Dendritic cell treated with granulocyte-macrophage colony-stimulating factor and Interleukin-4, amounts not matched to agents 40 ng/mL and 50 ng/mL, for 4 days (primary cell): Measurements from ENCODE around the gene NEDD4L.

Source experiments
- H3K27ac Mint-ChIP-seq: one replicate; pipeline ENCODE4 v1.8.0; 2022; ENCODE audit warnings: mild to moderate bottlenecking, mixed read lengths
- H3K27me3 Mint-ChIP-seq: one replicate; pipeline ENCODE4 v1.8.0; 2022; ENCODE audit warnings: mild to moderate bottlenecking, mixed read lengths
- H3K36me3 Mint-ChIP-seq: one replicate; pipeline ENCODE4 v1.8.0; 2022; ENCODE audit warnings: low read depth, mixed read lengths
- H3K4me1 Mint-ChIP-seq: one replicate; pipeline ENCODE4 v1.8.0; 2022; ENCODE audit warnings: low read depth, mixed read lengths
- H3K4me3 Mint-ChIP-seq: one replicate; pipeline ENCODE4 v1.8.0; 2022; ENCODE audit warnings: mild to moderate bottlenecking, moderate library complexity, mixed read lengths
- H3K9me3 Mint-ChIP-seq: one replicate; pipeline ENCODE4 v1.8.0; 2022; ENCODE audit warnings: mixed read lengths
- intact Hi-C: fragments of 100-400 bp; cut with micrococcal nuclease; formaldehyde crosslinking; loops from one replicate; pipeline ENCODE4 v1.15.0; 2022

Gene NEDD4L

DNA sequence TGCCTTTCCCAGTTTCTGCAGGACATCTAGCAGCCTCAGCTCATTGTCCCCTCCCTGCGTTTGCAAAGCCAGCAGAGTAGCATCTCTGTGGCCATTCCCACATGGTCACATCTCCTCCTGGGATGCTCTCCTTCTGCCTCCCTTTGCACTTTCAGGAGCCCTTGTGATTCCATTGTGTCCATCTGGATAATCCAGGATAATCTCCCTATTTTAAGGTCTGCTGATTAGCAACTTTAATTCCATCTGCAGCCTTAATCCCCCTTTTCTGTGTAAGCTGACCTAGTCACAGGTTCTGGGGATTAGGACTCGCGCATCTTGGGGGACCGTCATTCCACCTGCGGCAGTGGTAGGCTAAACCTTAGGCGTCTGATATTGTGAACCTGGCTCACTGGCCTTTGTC, 70.7 kb downstream of the NEDD4L start:
- no peaks in the 10 kb centered on the region for H3K9me3 Mint-ChIP-seq
- intact Hi-C loops, result no loop called here
- no peaks in the 10 kb centered on the region for H3K4me1 Mint-ChIP-seq
- H3K27me3 Mint-ChIP-seq, result peaks cover 11% of the 10 kb centered on the region
- no peaks in the 10 kb centered on the region for H3K36me3 Mint-ChIP-seq
- H3K27ac Mint-ChIP-seq, result no peak overlapping the region
- no peak overlapping the region for H3K4me3 Mint-ChIP-seq

DNA sequence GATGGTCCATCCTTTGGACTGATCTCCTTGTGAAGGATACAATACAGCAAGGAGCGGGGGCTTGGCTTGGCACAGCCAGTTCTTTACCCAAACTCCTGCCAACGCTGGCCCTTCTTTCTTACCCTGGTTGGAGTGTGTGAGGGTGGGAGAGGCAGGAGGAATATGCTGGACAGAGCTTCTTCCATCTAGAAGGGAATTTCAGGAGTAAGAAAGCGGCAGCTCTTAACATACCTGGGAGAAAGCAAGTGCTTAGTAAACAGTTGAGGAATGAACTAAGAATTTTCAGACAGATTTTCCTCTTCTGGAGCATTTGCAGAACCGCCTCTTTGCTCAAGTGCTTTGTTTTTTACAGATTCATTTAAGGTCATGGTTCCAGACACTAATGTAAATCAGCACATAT, 72.8 kb downstream of the NEDD4L start:
- intact Hi-C loops, result no loop called here
- no peak overlapping the region for H3K27ac Mint-ChIP-seq
- H3K9me3 Mint-ChIP-seq, result no peaks in the 10 kb centered on the region
- H3K36me3 Mint-ChIP-seq, result no peaks in the 10 kb centered on the region
- peaks cover 10% of the 10 kb centered on the region for H3K27me3 Mint-ChIP-seq
- H3K4me3 Mint-ChIP-seq, result no peak overlapping the region
- no peaks in the 10 kb centered on the region for H3K4me1 Mint-ChIP-seq

DNA sequence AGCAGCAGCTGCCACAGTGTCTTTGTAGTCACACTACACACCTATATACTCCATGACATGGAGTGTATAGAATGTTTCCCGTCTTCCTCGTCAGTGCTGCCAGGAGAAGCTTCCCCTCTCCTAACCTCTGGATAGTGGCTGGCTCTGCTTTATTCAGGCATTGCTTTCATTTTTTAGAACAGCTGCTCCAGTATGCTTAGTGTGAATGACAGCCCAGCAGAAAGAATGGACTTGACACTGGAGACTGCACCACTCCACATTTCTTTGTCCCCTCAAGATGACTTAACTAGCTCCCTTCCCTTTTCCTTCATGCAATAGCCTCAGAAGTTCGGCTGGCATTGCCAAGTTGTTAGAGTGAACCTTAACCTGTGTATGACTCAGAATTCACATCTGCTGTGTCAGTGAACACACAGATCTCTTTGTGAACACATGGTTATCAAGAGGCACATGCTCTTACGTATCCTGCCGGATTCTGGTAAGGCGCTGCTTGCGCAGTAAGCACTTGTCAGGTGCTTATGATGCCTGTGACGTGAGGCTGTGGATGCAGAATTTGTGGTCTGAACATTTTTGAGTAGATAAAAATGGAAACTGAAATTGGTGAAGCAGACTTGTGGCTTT, 73.9 kb downstream of the NEDD4L start:
- Mint-ChIP-seq H3K4me1 (no peaks in the 10 kb centered on the region), H3K27ac (no peak overlapping the region), H3K9me3 (no peaks in the 10 kb centered on the region), H3K27me3 (peaks cover 10% of the 10 kb centered on the region), H3K36me3 (no peaks in the 10 kb centered on the region), H3K4me3 (no peak overlapping the region)
- intact Hi-C loops, result no loop called here

DNA sequence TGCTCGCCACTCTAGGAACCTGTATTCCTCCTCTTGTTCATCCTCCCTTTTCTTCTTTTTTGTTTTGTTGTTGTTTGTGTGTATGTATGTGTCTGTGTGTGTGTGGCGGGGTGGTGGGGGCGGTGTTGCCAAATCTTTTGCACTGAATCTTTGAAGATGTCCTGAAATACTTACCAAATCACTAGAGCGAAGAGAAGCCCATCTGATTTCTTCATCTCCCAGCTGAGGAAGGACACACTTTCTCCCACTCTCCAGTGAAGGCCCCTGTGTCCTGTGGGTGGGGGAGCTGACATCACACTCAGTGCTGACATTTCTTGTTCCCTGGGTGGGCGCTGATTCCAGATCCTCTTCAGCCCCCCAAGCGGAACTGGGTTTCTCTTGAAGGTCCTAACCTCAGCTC, 74.5 kb downstream of the NEDD4L start:
- Mint-ChIP-seq H3K4me1 (no peaks in the 10 kb centered on the region), H3K36me3 (no peaks in the 10 kb centered on the region), H3K9me3 (no peaks in the 10 kb centered on the region), H3K27ac (no peak overlapping the region), H3K4me3 (no peak overlapping the region), H3K27me3 (peaks cover 10% of the 10 kb centered on the region)
- intact Hi-C loops, result no loop called here

DNA sequence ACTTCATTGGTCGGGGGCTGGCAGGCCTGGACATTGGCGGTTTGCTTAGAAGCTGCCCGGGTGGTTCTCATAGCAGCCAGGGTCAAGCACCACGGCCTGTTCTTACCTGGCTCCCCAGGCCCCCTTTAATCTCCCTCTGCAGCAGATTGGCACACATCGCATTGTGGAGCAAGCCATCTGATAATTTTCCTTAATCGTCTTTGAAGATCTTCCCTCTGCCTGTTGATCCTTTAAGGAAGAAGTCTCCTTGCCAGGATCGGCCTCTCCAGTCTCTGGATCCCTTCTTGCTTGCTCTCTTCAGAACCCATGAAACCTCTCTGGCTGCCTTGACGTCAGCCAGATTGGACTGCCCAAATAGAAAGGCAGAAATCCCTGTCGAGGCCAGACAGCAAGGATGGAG, 75.8 kb downstream of the NEDD4L start:
- Mint-ChIP-seq H3K9me3 (no peaks in the 10 kb centered on the region), H3K4me3 (no peak overlapping the region), H3K4me1 (no peaks in the 10 kb centered on the region), H3K36me3 (no peaks in the 10 kb centered on the region), H3K27ac (no peak overlapping the region), H3K27me3 (peaks cover 10% of the 10 kb centered on the region)
- intact Hi-C loops, result loop anchor here (5.0 kb wide), 1 partner anchor 158 kb away; no protein-coding TSS in a partner anchor

DNA sequence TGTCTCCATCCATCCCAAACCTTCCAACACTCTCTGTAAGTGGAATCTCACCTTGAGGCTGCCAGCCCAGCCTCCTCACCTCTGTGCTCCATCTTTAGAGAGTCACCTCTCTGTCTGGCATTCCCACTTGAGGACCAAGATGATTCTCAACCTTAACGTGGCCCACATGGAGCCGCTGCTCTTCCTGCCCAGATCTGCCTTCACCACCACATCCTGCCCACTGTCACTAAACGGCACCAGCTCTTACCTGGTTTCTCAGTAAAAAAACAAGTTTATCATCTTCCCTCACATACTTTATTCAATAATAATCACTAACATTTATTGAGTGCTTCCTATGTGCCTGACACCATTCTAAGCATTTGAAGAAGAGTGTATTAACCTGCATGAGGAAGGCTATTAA, 80.4 kb downstream of the NEDD4L start:
- Mint-ChIP-seq H3K4me1 (no peaks in the 10 kb centered on the region), H3K27ac (no peak overlapping the region), H3K4me3 (no peak overlapping the region), H3K36me3 (no peaks in the 10 kb centered on the region), H3K9me3 (no peaks in the 10 kb centered on the region), H3K27me3 (peaks cover 1% of the 10 kb centered on the region)
- intact Hi-C loops, result loop anchor here (5.0 kb wide), 1 partner anchor 162 kb away; no protein-coding TSS in a partner anchor

DNA sequence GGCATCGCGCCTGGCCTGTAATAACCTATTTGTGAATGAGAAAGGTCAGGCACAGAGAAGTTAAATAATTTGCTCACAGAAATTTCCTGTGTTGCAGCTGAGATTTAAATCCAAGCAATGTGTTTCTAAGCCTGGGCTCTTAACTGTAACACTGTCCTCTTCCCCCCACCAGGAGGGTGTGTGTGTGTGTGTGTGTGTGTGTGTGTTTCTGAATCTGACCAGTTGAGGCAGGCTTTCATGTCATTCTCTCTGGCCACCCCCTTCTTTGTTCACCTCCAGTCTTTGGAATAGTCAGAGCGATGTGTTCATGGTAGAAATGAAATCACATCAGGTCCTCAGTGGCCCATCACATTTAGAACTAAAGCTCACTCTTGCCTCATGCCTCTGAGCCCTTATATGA, 81.2 kb downstream of the NEDD4L start:
- H3K27me3 Mint-ChIP-seq, result peaks cover 1% of the 10 kb centered on the region
- no peak overlapping the region for H3K4me3 Mint-ChIP-seq
- H3K27ac Mint-ChIP-seq, result no peak overlapping the region
- no peaks in the 10 kb centered on the region for H3K9me3 Mint-ChIP-seq
- H3K4me1 Mint-ChIP-seq, result no peaks in the 10 kb centered on the region
- no peaks in the 10 kb centered on the region for H3K36me3 Mint-ChIP-seq
- intact Hi-C loops, result no loop called here

DNA sequence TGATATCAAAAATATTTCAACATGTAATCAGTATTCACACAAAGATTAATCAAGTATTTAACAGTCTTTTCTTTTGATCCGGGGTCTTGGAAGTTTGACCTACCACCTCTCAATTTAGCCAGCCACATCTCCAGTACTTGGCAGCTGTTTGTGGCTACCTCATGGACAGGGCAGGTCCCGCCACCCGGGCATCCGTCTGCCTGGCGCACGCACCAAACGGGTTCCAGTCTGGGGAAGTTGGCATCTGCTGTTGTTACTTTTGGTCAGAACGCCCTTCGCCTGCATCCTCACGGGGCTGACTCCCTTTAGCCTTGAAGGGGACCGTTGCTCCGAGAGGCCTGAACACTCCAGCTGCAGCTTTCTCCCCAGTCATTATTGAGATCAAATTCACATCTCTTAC, 81.7 kb downstream of the NEDD4L start:
- Mint-ChIP-seq H3K4me3 (no peak overlapping the region), H3K27me3 (peaks cover 1% of the 10 kb centered on the region), H3K36me3 (no peaks in the 10 kb centered on the region), H3K9me3 (no peaks in the 10 kb centered on the region), H3K27ac (no peak overlapping the region), H3K4me1 (no peaks in the 10 kb centered on the region)
- intact Hi-C loops, result loop anchor here (1.0 kb wide), 1 partner anchor 246 kb away; no protein-coding TSS in a partner anchor

DNA sequence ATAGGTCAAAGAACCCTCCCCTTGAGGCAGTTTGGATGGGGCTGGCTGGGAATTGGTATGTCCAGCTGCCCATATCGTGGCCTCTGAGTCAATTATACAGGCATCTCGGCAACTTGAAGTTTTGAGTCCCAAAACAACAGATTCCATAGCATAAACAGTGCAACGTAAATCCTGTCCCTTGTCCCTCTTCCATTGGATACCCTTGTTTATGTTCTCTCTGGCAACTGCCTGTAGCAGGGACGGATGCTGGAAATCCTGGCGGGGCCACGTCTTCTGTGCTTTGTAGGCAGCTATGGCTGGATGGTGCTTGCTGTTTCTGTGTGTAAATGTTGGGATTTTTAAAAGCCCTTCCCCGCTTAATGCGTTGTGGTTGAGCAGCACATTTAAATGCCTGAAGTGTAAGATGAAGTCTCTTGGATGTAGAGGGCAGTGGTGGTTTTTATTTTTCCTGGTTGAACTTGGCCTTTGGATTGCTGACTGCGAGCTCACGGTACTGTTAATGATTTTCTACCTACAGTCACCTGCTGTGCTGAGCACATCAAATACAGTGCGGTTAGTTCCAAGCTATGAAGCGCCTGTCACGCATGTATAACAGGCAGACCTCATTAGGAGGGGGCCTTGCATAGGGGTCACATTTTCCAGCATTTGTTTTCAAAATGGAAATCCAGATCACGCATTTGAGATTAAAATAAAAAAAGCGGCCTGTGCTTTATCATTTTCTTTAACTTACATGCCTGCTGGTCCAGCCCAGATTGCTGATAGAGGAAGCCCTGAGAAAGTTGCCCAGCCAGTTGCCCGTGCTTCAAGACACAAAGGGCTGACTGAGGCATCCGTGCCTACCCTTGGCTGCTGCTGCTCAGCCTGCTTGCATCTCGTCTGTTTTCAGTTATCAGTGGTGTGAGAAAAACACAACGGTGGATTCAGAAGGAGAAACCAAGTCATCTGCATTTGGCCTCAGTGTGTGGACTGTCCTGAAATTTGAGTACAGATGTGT, 84.7 kb downstream of the NEDD4L start:
- no peaks in the 10 kb centered on the region for H3K9me3 Mint-ChIP-seq
- no peaks in the 10 kb centered on the region for H3K36me3 Mint-ChIP-seq
- no peaks in the 10 kb centered on the region for H3K27me3 Mint-ChIP-seq
- no peaks in the 10 kb centered on the region for H3K4me1 Mint-ChIP-seq
- no peak overlapping the region for H3K4me3 Mint-ChIP-seq
- no peak overlapping the region for H3K27ac Mint-ChIP-seq
- intact Hi-C loops, result no loop called here

DNA sequence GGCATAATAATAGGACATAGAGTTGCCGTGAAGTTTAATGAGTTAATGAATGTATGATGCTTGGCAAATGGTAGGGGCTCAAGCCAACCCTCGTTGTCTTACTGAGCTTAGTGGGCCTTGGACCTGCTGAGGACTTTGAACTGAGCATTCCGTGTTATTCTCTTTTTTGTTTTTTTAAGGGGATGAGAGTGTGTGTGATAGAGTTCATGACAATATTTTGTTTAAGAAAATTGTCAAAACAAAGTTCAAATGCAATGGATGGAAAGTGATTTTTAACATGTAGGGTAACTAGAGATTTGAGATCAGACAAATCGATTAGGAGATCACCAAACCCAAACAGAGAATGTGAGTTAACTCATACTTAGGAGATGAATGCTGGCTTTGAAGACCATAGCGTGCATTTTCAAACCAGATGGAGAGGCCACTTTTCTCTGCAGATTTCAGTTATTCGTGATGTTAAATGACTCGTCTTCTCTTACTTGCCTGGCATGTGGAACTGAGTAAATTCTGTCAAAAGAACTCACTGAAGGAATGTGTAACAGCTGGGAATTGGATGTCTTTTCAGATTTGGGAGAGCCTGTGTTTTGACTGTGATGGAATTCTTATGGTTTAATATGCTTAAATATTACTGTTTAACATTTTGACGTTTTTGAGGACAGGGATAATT, 88.7 kb downstream of the NEDD4L start:
- H3K36me3 Mint-ChIP-seq, result no peaks in the 10 kb centered on the region
- peaks cover 1% of the 10 kb centered on the region for H3K27me3 Mint-ChIP-seq
- no peak overlapping the region for H3K27ac Mint-ChIP-seq
- H3K4me3 Mint-ChIP-seq, result no peak overlapping the region
- no peaks in the 10 kb centered on the region for H3K9me3 Mint-ChIP-seq
- intact Hi-C loops, result no loop called here
- peaks cover 4% of the 10 kb centered on the region for H3K4me1 Mint-ChIP-seq

DNA sequence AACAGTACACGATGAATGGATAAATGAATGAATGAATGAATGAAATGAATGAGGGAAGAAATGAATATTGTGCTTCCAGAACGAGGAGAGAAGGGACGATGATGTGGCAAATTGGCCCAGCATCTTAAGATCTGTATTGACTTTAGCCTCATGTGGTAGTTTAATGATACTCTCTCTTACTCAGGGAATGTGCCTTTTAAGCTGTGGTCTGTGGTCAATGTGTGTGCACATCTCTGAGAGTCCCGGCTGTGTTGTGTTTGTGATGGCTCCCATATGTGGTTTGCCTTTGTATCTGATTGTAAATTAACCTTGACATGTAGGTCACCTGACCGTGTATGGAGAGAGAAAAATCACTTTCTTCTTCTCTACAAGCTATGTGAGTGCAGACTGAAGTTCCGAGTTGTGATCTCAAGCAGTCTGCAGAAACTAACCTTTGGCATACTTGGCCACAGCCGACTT, 91.2 kb downstream of the NEDD4L start:
- H3K27ac Mint-ChIP-seq, result no peak overlapping the region

DNA sequence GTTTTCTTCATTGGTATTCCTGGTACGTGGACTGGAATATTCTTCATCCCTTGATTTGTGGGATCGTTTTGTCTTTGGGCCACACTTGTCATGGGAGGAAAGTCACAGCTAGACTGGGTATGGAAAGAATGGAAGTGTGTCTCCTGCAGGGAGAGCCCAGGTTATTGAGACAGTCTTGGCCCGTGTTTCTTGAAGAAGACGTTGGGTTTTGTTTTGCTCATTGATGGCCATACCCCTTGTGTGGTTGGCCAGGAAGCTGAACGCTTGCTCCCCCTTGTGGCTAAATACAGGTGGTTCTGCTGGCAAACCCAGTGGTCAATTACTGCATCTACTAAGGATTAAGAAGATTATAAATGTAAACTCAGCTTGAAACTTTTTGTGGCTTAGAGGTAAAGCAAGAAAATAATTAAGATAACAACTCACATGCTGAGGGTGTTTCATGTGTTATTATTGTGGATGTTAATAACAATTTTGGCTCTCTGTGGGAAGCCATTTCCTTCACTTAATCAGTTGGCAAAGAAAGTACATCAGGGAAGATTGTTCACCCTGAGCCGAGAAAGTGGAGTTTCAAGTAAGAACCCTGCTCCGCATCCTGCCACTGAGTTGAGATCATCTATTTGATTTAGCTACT, 91.8 kb downstream of the NEDD4L start:
- H3K4me1 Mint-ChIP-seq, result peaks cover 4% of the 10 kb centered on the region
- no peaks in the 10 kb centered on the region for H3K9me3 Mint-ChIP-seq
- H3K27ac Mint-ChIP-seq, result no peak overlapping the region
- no peak overlapping the region for H3K4me3 Mint-ChIP-seq
- peaks cover 3% of the 10 kb centered on the region for H3K27me3 Mint-ChIP-seq
- H3K36me3 Mint-ChIP-seq, result no peaks in the 10 kb centered on the region
- intact Hi-C loops, result loop anchor here (5.0 kb wide), 1 partner anchor 186 kb away; no protein-coding TSS in a partner anchor

More for the DNA sequence above, 91.2 kb downstream of the NEDD4L start:
- H3K9me3 Mint-ChIP-seq, result no peaks in the 10 kb centered on the region
- H3K4me1 Mint-ChIP-seq, result peaks cover 4% of the 10 kb centered on the region
- peaks cover 1% of the 10 kb centered on the region for H3K27me3 Mint-ChIP-seq
- no peaks in the 10 kb centered on the region for H3K36me3 Mint-ChIP-seq
- no peak overlapping the region for H3K4me3 Mint-ChIP-seq
- intact Hi-C loops, result loop anchor here (5.0 kb wide), 1 partner anchor 187 kb away; no protein-coding TSS in a partner anchor

DNA sequence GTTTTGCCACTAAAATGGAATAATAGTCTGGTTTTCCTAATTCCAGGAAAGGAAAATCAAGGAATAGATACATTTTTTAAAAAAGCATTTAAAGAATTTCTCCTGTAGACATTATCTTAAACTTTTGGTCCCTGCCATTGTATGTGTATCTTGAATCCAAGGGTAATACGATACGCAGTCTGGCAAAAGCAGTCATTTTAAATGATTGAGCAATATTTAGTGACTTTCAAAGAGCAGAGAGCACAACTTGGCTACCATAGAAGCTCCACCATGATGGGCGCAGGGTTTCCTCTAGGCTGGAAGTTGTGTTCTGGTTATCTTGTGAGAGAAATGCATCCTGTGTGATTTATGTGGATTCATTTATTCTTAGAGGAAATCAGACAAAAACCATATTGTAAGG, 92.9 kb downstream of the NEDD4L start:
- H3K27ac Mint-ChIP-seq, result no peak overlapping the region
- no peak overlapping the region for H3K4me3 Mint-ChIP-seq
- no peaks in the 10 kb centered on the region for H3K9me3 Mint-ChIP-seq
- H3K36me3 Mint-ChIP-seq, result no peaks in the 10 kb centered on the region
- intact Hi-C loops, result loop anchor here (5.0 kb wide), 1 partner anchor 185 kb away; no protein-coding TSS in a partner anchor
- peaks cover 3% of the 10 kb centered on the region for H3K27me3 Mint-ChIP-seq
- H3K4me1 Mint-ChIP-seq, result peaks cover 4% of the 10 kb centered on the region
